Type B pancreatic cell (in vitro differentiated cells): Measurements from ENCODE around the gene IKBKG. TPM values are rescaled to one million over a fixed set of nuclear protein-coding genes. Genes with fewer than 3 reads are reported as not detected.
"Not testable (repeated sequence)": the region's sequence is repeated elsewhere in the genome, so short reads cannot be mapped to it uniquely, and the experiment has no call there.

Source experiments
- DNase-seq: peaks from one replicate; pipeline ENCODE4 v3.0.0; 2021; ENCODE audit warnings: mixed read lengths; ENCODE audit not compliant: unreplicated experiment; ENCODE audit errors: extremely low spot score
- H3K27ac Mint-ChIP-seq: 2 replicates; pipeline ENCODE4 v1.8.0; 2021; ENCODE audit warnings: mild to moderate bottlenecking, mixed read lengths
- H3K27me3 Mint-ChIP-seq: 2 replicates; pipeline ENCODE4 v1.8.0; 2021; ENCODE audit warnings: mixed read lengths
- H3K36me3 Mint-ChIP-seq: 2 replicates; pipeline ENCODE4 v1.8.0; 2021; ENCODE audit warnings: mixed read lengths
- H3K4me1 Mint-ChIP-seq: one replicate; pipeline ENCODE4 v1.8.0; 2021; ENCODE audit warnings: mixed read lengths; ENCODE audit not compliant: unreplicated experiment
- H3K4me3 Mint-ChIP-seq: 2 replicates; pipeline ENCODE4 v1.8.0; 2021; ENCODE audit warnings: mild to moderate bottlenecking, mixed read lengths
- H3K9me3 Mint-ChIP-seq: 2 replicates; pipeline ENCODE4 v1.8.0; 2021; ENCODE audit warnings: mixed read lengths
- total RNA-seq: library from RNA; stranded (reverse); gene quantifications from 2 replicates; pipeline ENCODE4 v1.2.1, GENCODE V29; 2021; ENCODE audit warnings: low replicate concordance
- TF ChIP-seq, protein P1 (sequence below): fragments of 200-600 bp; sonication (generic); conservative IDR thresholded peaks from 2 replicates; pipeline ENCODE4 v1.5.0; 2021; ENCODE audit warnings: antibody characterized with exemption, mild to moderate bottlenecking

IKBKG gene
- total RNA-seq, 1 donor from 2014 or later = 14.6 TPM

DNA sequence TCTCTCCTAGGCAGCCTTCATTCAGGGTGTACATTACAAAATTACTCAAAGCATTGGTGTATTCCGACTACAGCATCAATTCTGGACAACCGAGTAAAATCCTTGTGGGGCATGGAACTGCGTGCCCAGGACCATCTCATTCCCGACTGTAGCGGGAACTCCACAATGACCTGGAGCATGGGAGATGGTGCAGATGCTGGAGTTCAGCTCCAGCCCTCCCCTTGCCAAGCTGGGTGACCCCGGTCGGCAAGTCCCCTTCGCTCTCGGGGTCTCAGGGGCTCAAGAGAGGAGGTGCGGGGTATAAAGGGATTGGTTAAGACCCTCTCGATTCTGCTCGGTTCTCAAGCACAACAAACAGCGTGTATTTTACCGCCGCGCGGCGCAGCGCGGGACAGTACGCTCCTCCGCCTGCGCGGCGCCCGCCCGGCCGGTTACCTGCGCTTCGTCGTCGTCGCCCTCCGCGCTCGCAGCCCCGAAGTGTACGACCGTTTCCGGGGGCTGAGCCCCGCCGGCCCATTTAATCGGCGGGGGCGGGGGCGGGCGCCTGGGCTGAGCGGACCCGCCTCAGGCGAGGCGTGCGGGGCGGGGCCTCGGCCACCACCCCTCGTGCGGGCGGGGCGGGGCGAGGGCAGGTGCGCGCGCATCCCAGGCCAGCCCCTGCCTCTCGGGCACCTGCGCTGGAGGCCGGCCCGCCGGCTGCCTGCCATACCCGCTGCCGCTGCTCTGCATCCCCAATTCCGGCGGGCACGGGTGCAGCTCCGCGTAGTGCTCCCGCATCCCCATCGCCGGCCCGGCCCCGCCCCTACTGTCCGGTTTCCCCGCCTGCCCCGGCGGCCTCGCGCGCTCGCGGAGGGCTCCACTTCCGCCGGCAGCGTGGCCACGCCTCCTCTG lies 821 bp upstream of the IKBKG start, which contains the start of gene G6PD:
Gene G6PD, minus strand, starts transcription at position 493 of the 891 bp plus-strand sequence. CDS start 691 bp downstream, outside the sequence.
- TF ChIP-seq, protein P1, sequence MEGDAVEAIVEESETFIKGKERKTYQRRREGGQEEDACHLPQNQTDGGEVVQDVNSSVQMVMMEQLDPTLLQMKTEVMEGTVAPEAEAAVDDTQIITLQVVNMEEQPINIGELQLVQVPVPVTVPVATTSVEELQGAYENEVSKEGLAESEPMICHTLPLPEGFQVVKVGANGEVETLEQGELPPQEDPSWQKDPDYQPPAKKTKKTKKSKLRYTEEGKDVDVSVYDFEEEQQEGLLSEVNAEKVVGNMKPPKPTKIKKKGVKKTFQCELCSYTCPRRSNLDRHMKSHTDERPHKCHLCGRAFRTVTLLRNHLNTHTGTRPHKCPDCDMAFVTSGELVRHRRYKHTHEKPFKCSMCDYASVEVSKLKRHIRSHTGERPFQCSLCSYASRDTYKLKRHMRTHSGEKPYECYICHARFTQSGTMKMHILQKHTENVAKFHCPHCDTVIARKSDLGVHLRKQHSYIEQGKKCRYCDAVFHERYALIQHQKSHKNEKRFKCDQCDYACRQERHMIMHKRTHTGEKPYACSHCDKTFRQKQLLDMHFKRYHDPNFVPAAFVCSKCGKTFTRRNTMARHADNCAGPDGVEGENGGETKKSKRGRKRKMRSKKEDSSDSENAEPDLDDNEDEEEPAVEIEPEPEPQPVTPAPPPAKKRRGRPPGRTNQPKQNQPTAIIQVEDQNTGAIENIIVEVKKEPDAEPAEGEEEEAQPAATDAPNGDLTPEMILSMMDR = no peak
- DNase-seq = peak; percentile 84
- no peaks in the 10 kb centered on the region for H3K9me3 Mint-ChIP-seq

GRCh38 chrX:154548028-154548316 lies 552 bp downstream of the IKBKG start:
- Mint-ChIP-seq H3K9me3 (no peaks in the 10 kb centered on the region), H3K27ac (peak overlapping the region; percentile 94), H3K36me3 (peaks cover 15% of the 10 kb centered on the region), H3K4me3 (peak overlapping the region; percentile 94), H3K27me3 (no peaks in the 10 kb centered on the region), H3K4me1 (peaks cover 9% of the 10 kb centered on the region)
- TF ChIP-seq, protein P1 = no peak
- no peak for DNase-seq

More for the DNA sequence above, 821 bp upstream of the IKBKG start, which contains the start of gene G6PD:
- peak within 1 kb of the TSS; percentile 94 for H3K4me3 Mint-ChIP-seq
- H3K27me3 Mint-ChIP-seq = no peaks in the 10 kb centered on the region
- peak within 1 kb of the TSS; percentile 94 for H3K27ac Mint-ChIP-seq
- H3K36me3 Mint-ChIP-seq = peaks cover 15% of the 10 kb centered on the region
- peaks cover 9% of the 10 kb centered on the region for H3K4me1 Mint-ChIP-seq

DNA sequence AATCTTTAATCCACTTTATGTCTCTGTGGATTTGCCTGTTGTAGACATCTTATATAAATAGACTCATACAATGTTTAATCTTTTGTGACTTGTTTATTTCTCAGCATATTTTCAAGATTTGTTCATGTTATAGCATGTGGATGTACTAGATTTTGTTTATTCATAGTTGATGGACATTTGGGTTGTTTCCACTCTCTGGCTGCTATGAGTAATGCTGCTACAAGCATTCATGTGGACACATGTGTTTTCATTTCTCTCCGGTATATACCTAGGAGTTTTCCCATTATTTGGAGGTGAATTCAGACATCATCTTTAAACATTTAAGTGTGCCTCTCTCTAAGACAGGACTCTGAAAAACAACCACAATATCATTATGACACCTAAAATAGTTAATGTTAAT lies 2.3 kb downstream of the IKBKG start:
- no peak for DNase-seq
- peaks cover 15% of the 10 kb centered on the region for H3K36me3 Mint-ChIP-seq
- H3K9me3 Mint-ChIP-seq = no peaks in the 10 kb centered on the region
- H3K27ac Mint-ChIP-seq = peak overlapping the region; percentile 42
- H3K4me3 Mint-ChIP-seq = peak overlapping the region; percentile 52
- TF ChIP-seq, protein P1 = no peak
- peaks cover 9% of the 10 kb centered on the region for H3K4me1 Mint-ChIP-seq
- H3K27me3 Mint-ChIP-seq = no peaks in the 10 kb centered on the region

GRCh38 chrX:154552112-154552806 lies 4.8 kb downstream of the IKBKG start:
- not testable (repeated sequence) for H3K4me1 Mint-ChIP-seq, H3K27me3 Mint-ChIP-seq, DNase-seq, H3K9me3 Mint-ChIP-seq, H3K4me3 Mint-ChIP-seq, H3K27ac Mint-ChIP-seq
- H3K36me3 Mint-ChIP-seq = peaks cover 15% of the 10 kb centered on the region

- H3K4me3 Mint-ChIP-seq, H3K27me3 Mint-ChIP-seq, H3K27ac Mint-ChIP-seq, H3K36me3 Mint-ChIP-seq, H3K4me1 Mint-ChIP-seq, H3K9me3 Mint-ChIP-seq, DNase-seq: not testable (repeated sequence)
These were observed 10.8 kb downstream of the IKBKG start for GRCh38 chrX:154558060-154558690.

GRCh38 chrX:154558896-154559295 lies 11.5 kb downstream of the IKBKG start:
- not testable (repeated sequence) for H3K9me3 Mint-ChIP-seq, H3K27me3 Mint-ChIP-seq

DNA sequence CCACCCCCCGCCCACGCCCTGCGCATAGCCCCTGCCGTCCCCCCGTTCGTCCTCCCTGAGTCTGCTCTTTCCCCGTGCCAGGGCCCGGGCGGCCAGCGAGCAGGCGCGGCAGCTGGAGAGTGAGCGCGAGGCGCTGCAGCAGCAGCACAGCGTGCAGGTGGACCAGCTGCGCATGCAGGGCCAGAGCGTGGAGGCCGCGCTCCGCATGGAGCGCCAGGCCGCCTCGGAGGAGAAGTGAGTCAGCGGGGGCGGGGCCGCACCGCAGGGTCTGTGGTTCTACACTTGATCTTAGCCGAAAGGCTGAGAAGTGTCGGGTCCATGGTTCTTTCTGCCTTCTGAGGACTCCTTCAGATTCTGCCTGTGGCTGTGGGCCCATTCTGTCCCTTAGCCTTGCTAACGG lies 12.9 kb downstream of the IKBKG start:
- not testable (repeated sequence) for H3K4me1 Mint-ChIP-seq, H3K9me3 Mint-ChIP-seq, H3K27ac Mint-ChIP-seq, DNase-seq, H3K36me3 Mint-ChIP-seq, H3K27me3 Mint-ChIP-seq, H3K4me3 Mint-ChIP-seq

More at GRCh38 chrX:154558896-154559295, 11.5 kb downstream of the IKBKG start:
- DNase-seq, H3K4me3 Mint-ChIP-seq, H3K27ac Mint-ChIP-seq, H3K36me3 Mint-ChIP-seq, H3K4me1 Mint-ChIP-seq: not testable (repeated sequence)

GRCh38 chrX:154562295-154562694 lies 14.9 kb downstream of the IKBKG start:
- not testable (repeated sequence) for H3K4me1 Mint-ChIP-seq, DNase-seq, H3K27ac Mint-ChIP-seq, H3K27me3 Mint-ChIP-seq, H3K9me3 Mint-ChIP-seq, H3K36me3 Mint-ChIP-seq, H3K4me3 Mint-ChIP-seq

DNA sequence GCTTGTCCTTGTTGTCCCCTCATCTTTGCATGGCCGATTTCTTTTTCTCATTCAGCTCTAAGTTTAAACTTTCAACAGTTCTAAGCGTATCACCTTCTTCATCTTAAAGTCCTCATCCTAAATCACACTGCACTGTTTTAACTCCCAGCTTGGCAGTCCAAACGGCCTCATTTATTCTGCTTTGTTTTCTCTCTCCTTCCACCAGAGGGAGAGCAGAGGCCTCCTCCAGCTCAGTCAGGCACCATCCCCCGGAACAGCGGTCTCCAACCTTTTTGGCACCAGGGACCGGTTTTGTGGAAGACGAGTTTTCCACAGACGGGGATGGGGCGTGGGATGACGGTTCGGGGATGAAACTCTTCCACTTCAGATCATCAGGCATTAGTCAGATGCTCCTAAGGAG lies 22.9 kb downstream of the IKBKG start:
- not testable (repeated sequence) for H3K36me3 Mint-ChIP-seq, H3K9me3 Mint-ChIP-seq, H3K4me1 Mint-ChIP-seq, H3K27me3 Mint-ChIP-seq, DNase-seq, H3K4me3 Mint-ChIP-seq, H3K27ac Mint-ChIP-seq

- H3K4me1 Mint-ChIP-seq, H3K36me3 Mint-ChIP-seq, H3K27ac Mint-ChIP-seq, H3K27me3 Mint-ChIP-seq, H3K4me3 Mint-ChIP-seq, DNase-seq, H3K9me3 Mint-ChIP-seq: not testable (repeated sequence)
These were observed 25.6 kb downstream of the IKBKG start for GRCh38 chrX:154573061-154573460.
